ENCODE measurements around the gene CD163. TPM values are rescaled to one million over a fixed set of nuclear protein-coding genes. Genes with fewer than 3 reads are reported as not detected.
"Not testable (repeated sequence)": the region's sequence is repeated elsewhere in the genome, so short reads cannot be mapped to it uniquely, and the experiment has no call there.

The CD163 gene
- total RNA-seq, 1 donor from 2014 or later = 92.6 TPM

GRCh38 chr12:7450667-7451066, 52.9 kb downstream of the CD163 start:
- no peak for DNase-seq (ENCODE audit: low spot score)

- no peak for DNase-seq (ENCODE audit: low spot score)
These were observed 55.5 kb downstream of the CD163 start for GRCh38 chr12:7448099-7448498.

- no peak for DNase-seq (ENCODE audit: low spot score)
These were observed 59.0 kb downstream of the CD163 start for GRCh38 chr12:7444537-7444936.

GRCh38 chr12:7444076-7444475, 59.5 kb downstream of the CD163 start, which contains the start of gene CD163L1:
CD163L1 (minus strand) TSS chr12:7444153; CDS start chr12:7444127, 26 bp downstream.
- no peak for DNase-seq (ENCODE audit: low spot score)

- no peak for DNase-seq (ENCODE audit: low spot score)
These were observed 62.4 kb downstream of the CD163 start for GRCh38 chr12:7441216-7441615.

GRCh38 chr12:7439579-7440505, 63.7 kb downstream of the CD163 start:
- DNase-seq (ENCODE audit: low spot score) = peak; percentile 20

GRCh38 chr12:7438291-7438995, 65.1 kb downstream of the CD163 start:
- not testable (repeated sequence) for DNase-seq (ENCODE audit: low spot score)

GRCh38 chr12:7437494-7437893, 66.1 kb downstream of the CD163 start:
- DNase-seq (ENCODE audit: low spot score) = not testable (repeated sequence)

- DNase-seq (ENCODE audit: low spot score) = no peak
These were observed 68.9 kb downstream of the CD163 start for GRCh38 chr12:7434670-7435069.

GRCh38 chr12:7433276-7433822, 70.2 kb downstream of the CD163 start:
- DNase-seq (ENCODE audit: low spot score) = no peak

- no peak for DNase-seq (ENCODE audit: low spot score)
These were observed 71.4 kb downstream of the CD163 start for GRCh38 chr12:7431993-7432685.

Other genes with a start within 250 kb of the CD163 start
- not detected for gene ACSM4, start 199.7 kb downstream of the CD163 start, total RNA-seq
- 3.9 TPM for gene CD163L1, start 59.6 kb downstream of the CD163 start, total RNA-seq
- gene APOBEC1, start 162.1 kb upstream of the CD163 start, total RNA-seq = 0.26 TPM
- not detected for gene GDF3, start 192.0 kb upstream of the CD163 start, total RNA-seq
- gene DPPA3, start 207.7 kb upstream of the CD163 start, total RNA-seq = not detected
- not detected for gene CLEC4C, start 243.6 kb upstream of the CD163 start, total RNA-seq

Data from mucosa of gallbladder (tissue), 1 donor.